Measurements from ENCODE around the gene AGMO. TPM values are rescaled to one million over a fixed set of nuclear protein-coding genes. Genes with fewer than 3 reads are reported as not detected.

AGMO gene
- total RNA-seq, 1 experiment from 2014 or later, result not detected

DNA sequence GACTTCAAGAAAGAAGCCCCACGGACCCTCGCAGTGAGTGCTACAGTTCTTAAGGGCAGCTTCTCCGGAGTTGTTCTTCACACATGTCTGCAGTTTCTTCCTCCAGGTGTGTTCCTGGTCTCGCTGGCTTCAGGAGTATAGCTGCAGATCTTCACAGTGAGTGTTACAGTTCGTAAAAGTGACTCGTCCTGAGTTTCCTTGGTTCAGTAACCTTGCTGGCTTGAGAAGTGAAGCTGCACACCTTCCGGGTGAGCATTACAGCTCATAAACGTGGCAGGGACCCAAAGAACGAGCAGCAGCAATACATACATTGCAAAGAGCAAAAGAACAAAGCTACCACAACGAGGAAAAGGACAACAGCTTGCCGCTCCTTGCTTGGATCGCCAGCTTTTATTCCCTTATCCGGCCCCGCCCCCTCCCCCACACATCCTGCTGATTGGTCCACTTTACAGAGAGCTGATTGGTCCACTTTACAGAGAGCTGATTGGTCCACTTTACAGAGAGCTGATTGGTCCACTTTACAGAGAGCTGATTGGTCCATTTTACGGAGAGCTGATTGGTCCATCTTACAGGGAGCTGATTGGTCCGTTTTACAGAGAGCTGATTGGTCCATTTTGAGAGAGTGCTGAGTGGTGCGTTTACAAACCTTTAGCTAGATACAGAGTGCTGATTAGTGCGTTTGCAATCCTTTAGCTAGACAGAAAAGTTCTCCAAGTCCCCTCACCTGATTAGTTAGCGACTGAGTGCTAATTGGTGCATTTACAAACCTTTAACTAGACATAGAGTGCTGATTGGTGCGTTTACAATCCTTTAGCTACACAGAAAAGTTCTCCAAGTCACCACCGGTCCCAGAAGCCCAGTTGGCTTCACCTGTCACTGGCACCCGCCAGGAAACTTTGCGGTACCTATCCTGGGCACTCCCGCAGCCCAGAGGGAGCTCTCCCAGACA is 165.3 kb downstream of the AGMO start:
- BruUV-seq (replicated peaks), result no TSS peak

More for the DNA sequence above, 165.3 kb downstream of the AGMO start:
- Histone ChIP-seq H3K4me3 (replicated peaks in 1 of 2; ENCODE audit: low read depth in 1 of 2, low read length in 2 of 2) (no peak overlapping the region), H3K36me3 (ENCODE audit: control insufficient read depth in 1 of 2, insufficient read depth in 2 of 2, low read length in 2 of 2) (no peaks in the 10 kb centered on the region), H3K27ac (ENCODE audit: low read depth, low read length) (no peak overlapping the region), H3K9me3 (ENCODE audit: control insufficient read depth in 1 of 2, insufficient read depth in 1 of 2, low read depth in 1 of 2, low read length in 2 of 2) (no peaks in the 10 kb centered on the region), H3K4me2 (ENCODE audit: low read length) (no peak overlapping the region), H3K9ac (ENCODE audit: low read length) (no peak overlapping the region), H3K79me2 (ENCODE audit: insufficient read depth, low read length) (no peaks in the 10 kb centered on the region), H3K9me2 (ENCODE audit: insufficient read depth) (no peaks in the 10 kb centered on the region), H4K20me1 (ENCODE audit: insufficient read depth) (no peaks in the 10 kb centered on the region), H3K27me3 (ENCODE audit: insufficient read depth, low read length) (no peaks in the 10 kb centered on the region), H3K4me1 (ENCODE audit: control insufficient read depth in 1 of 2, insufficient read depth in 2 of 2, low read length in 2 of 2) (no peaks in the 10 kb centered on the region), H2AFZ (ENCODE audit: low read depth, low read length, poor library complexity, severe bottlenecking) (no peak overlapping the region)
- TF ChIP-seq ZBTB33 (IDR thresholded peaks at IDR 0.05; ENCODE audit: extremely low read depth, insufficient replicate concordance, low read length) (no peak), EGR1 (IDR thresholded peaks at IDR 0.05; ENCODE audit: low read depth) (no peak), POLR2A (IDR thresholded peaks at IDR 0.05; ENCODE audit: borderline replicate concordance, extremely low read depth, insufficient read depth, insufficient read length) (no peak), SRF (IDR thresholded peaks at IDR 0.05; ENCODE audit: low read depth) (no peak), ZFX (IDR thresholded peaks at IDR 0.05) (no peak), CBX3 (IDR thresholded peaks at IDR 0.05; ENCODE audit: low read depth) (no peak), CEBPB (IDR thresholded peaks at IDR 0.05; ENCODE audit: low read depth) (no peak), ZNF274 (IDR thresholded peaks at IDR 0.05; ENCODE audit: low read depth, low read length) (no peak), ELF1 (IDR thresholded peaks at IDR 0.05; ENCODE audit: borderline replicate concordance, low read depth) (no peak), RAD21 (IDR thresholded peaks at IDR 0.05; ENCODE audit: low read depth) (no peak), FOSL1 (IDR thresholded peaks at IDR 0.05; ENCODE audit: low read depth) (no peak), ATF3 (IDR thresholded peaks at IDR 0.05) (no peak)
- TF ChIP-seq, protein P1, sequence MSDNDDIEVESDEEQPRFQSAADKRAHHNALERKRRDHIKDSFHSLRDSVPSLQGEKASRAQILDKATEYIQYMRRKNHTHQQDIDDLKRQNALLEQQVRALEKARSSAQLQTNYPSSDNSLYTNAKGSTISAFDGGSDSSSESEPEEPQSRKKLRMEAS (IDR thresholded peaks at IDR 0.05), result no peak
- ChIA-PET RAD21 (ENCODE audit: low non-redundant PET in 1 of 2, low total read pairs in 2 of 2, uncharacterized antibody in 2 of 2, unreplicated experiment in 2 of 2) (interaction anchor here in 1 of 2 experiments (0.6 kb wide), 1 partner anchor 178 kb away, joined by 4 read pairs; no protein-coding TSS in a partner anchor), CTCF (no interaction called here), POLR2A (no interaction called here)
- DNase-seq (ENCODE audit: low read depth, low spot score), result no peak
- no peak for ATAC-seq
- intact Hi-C loops (cut with micrococcal nuclease), result no loop called here
